Renal cortex interstitium (tissue), 11 donors: Measurements from ENCODE around the gene ARHGAP26. TPM values are rescaled to one million over a fixed set of nuclear protein-coding genes. Genes with fewer than 3 reads are reported as not detected.

ENCODE experiments used
- DNase-seq, 11 donors: peaks; one replicate each; pipeline ENCODE4 v3.0.0-alpha.2; 2013; ENCODE audit warnings: low read depth in 9 of 11, low spot score in 4 of 11; ENCODE audit errors: extremely low read depth in 1 of 11
- polyA plus RNA-seq, 3 donors: library from polyadenylated mRNA; unstranded; fragments of 120-200 nt; gene quantifications; one replicate each; pipeline ENCODE4 v1.2.1, GENCODE V29; 2013; ENCODE audit not compliant: insufficient read length in 3 of 3

The ARHGAP26 gene
- polyA plus RNA-seq, 3 donors: 10.7 to 13.7 (median 10.9) TPM

GRCh38 chr5:142823806-142824205 is 53.6 kb downstream of the ARHGAP26 start:
- DNase-seq: no peak

GRCh38 chr5:142824391-142824790 is 54.2 kb downstream of the ARHGAP26 start:
- DNase-seq: no peak

GRCh38 chr5:142825378-142826089 is 55.4 kb downstream of the ARHGAP26 start:
- no peak for DNase-seq

GRCh38 chr5:142826093-142826492 is 55.9 kb downstream of the ARHGAP26 start:
- no peak for DNase-seq

- DNase-seq: no peak
Measured at GRCh38 chr5:142826741-142827492, 56.7 kb downstream of the ARHGAP26 start.

GRCh38 chr5:142827934-142828576 is 57.9 kb downstream of the ARHGAP26 start:
- no peak for DNase-seq

- no peak for DNase-seq
Measured at GRCh38 chr5:142828797-142829535, 58.8 kb downstream of the ARHGAP26 start.

- DNase-seq: no peak
Measured at GRCh38 chr5:142829801-142830220, 59.6 kb downstream of the ARHGAP26 start.

GRCh38 chr5:142830241-142831008 is 60.2 kb downstream of the ARHGAP26 start:
- no peak for DNase-seq

- DNase-seq: no peak
Measured at GRCh38 chr5:142831009-142831383, 60.8 kb downstream of the ARHGAP26 start.

GRCh38 chr5:142832263-142832662 is 62.1 kb downstream of the ARHGAP26 start:
- DNase-seq: no peak

GRCh38 chr5:142833517-142834449 is 63.6 kb downstream of the ARHGAP26 start:
- no peak for DNase-seq

- DNase-seq: no peak
Measured at GRCh38 chr5:142834504-142834903, 64.3 kb downstream of the ARHGAP26 start.

- no peak for DNase-seq
Measured at GRCh38 chr5:142835540-142835939, 65.4 kb downstream of the ARHGAP26 start.

GRCh38 chr5:142836048-142836447 is 65.9 kb downstream of the ARHGAP26 start:
- DNase-seq: no peak

GRCh38 chr5:142837081-142837725 is 67.0 kb downstream of the ARHGAP26 start:
- DNase-seq: no peak

GRCh38 chr5:142838845-142839244 is 68.7 kb downstream of the ARHGAP26 start:
- DNase-seq: no peak
